ENCODE measurements around the gene AP2S1.
A peak's percentile ranks its signal among the peaks of the same experiment; 100 is the strongest.

The AP2S1 gene

DNA sequence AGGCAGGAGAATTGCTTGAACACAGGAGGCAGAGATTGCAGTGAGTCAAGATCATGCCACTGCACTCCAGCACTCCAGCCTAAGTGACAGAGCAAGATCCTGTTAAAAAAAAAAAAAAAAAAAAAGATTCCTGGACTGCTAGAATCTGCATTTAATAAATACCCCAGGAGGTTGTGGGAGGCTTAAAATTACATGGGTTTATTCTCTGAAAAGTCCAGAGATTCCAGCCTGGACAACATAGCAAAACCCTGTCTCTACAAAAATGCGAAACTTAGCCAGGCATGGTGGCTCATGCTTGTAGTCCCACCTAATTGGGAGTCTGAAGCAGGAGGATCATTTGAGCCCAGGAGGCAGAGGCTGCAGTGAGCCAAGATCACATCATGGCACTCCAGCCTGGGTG is 52.8 kb downstream of the AP2S1 start:
- Histone ChIP-seq H3K4me3 (ENCODE audit: low read length) (no peak overlapping the region), H3K4me1 (ENCODE audit: insufficient read depth, low read length) (no peaks in the 10 kb centered on the region), H3K9me3 (ENCODE audit: insufficient read depth, low read depth, low read length) (no peaks in the 10 kb centered on the region), H3K27me3 (ENCODE audit: insufficient read depth, low read length) (no peaks in the 10 kb centered on the region; the same call in 1 of the 2 replicates), H3K9ac (ENCODE audit: low read depth, low read length) (no peak overlapping the region), H3K27ac (ENCODE audit: low read depth, low read length) (no peak overlapping the region), H3K36me3 (ENCODE audit: insufficient read depth, low read length) (no peaks in the 10 kb centered on the region)
- 88% methylated on average over 1 of the region's 1 CpG for WGBS

DNA sequence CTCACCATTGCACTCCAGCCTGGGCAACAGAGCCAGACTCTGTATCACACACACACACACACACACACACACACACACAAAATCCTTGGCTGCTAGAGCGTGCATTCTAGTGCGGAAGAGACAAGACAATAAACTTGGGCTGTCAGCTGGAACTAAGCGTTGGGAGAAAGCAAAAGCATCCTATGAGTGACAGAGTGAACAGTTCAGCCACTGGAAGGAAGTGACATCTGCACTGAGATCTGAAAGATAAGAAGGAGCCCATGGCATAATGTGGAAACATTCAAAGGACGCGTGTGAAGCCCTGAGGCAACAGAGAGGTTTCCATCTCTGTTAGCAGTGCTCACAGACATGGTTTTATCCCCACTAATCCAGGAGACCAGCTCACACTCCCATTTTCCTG is 58.7 kb downstream of the AP2S1 start:
- Histone ChIP-seq H3K27ac (ENCODE audit: low read depth, low read length) (no peak overlapping the region), H3K9ac (ENCODE audit: low read depth, low read length) (no peak overlapping the region), H3K36me3 (ENCODE audit: insufficient read depth, low read length) (no peaks in the 10 kb centered on the region), H3K4me1 (ENCODE audit: insufficient read depth, low read length) (no peaks in the 10 kb centered on the region), H3K9me3 (ENCODE audit: insufficient read depth, low read depth, low read length) (no peaks in the 10 kb centered on the region), H3K4me3 (ENCODE audit: low read length) (no peak overlapping the region), H3K27me3 (ENCODE audit: insufficient read depth, low read length) (peaks cover 3% of the 10 kb centered on the region)
- WGBS: 92% methylated on average over 5 of the region's 5 CpGs

- 93% methylated on average over 8 of the region's 8 CpGs for WGBS
- Histone ChIP-seq H3K4me1 (ENCODE audit: insufficient read depth, low read length) (no peaks in the 10 kb centered on the region; the same call in 1 of the 2 replicates), H3K4me3 (ENCODE audit: low read length) (no peak overlapping the region), H3K9ac (ENCODE audit: low read depth, low read length) (no peak overlapping the region), H3K27me3 (ENCODE audit: insufficient read depth, low read length) (peaks cover 3% of the 10 kb centered on the region; the same call in 1 of the 2 replicates), H3K27ac (ENCODE audit: low read depth, low read length) (no peak overlapping the region), H3K9me3 (ENCODE audit: insufficient read depth, low read depth, low read length) (no peaks in the 10 kb centered on the region), H3K36me3 (ENCODE audit: insufficient read depth, low read length) (peaks cover 11% of the 10 kb centered on the region; the same call in 1 of the 2 replicates)
These were observed 61.3 kb downstream of the AP2S1 start for GRCh38 chr19:46789371-46789770.

- peak overlapping the region; percentile 14; the same call in 1 of the 2 replicates for H3K4me3 ChIP-seq (ENCODE audit: low read length)
- H3K9me3 ChIP-seq (ENCODE audit: insufficient read depth, low read depth, low read length): no peaks in the 10 kb centered on the region
- peaks cover 3% of the 10 kb centered on the region; the same call in 1 of the 2 replicates for H3K27me3 ChIP-seq (ENCODE audit: insufficient read depth, low read length)
- peaks cover 2% of the 10 kb centered on the region for H3K4me1 ChIP-seq (ENCODE audit: insufficient read depth, low read length)
- 42% methylated on average over 9 of the region's 9 CpGs for WGBS
- peaks cover 13% of the 10 kb centered on the region for H3K36me3 ChIP-seq (ENCODE audit: insufficient read depth, low read length)
- no peak overlapping the region for H3K27ac ChIP-seq (ENCODE audit: low read depth, low read length)
- H3K9ac ChIP-seq (ENCODE audit: low read depth, low read length): no peak overlapping the region
These were observed 61.7 kb downstream of the AP2S1 start for GRCh38 chr19:46788968-46789338.

GRCh38 chr19:46788262-46788967 is 62.2 kb downstream of the AP2S1 start, which contains the start of gene SLC1A5:
Gene SLC1A5 (minus strand): TSS chr19:46788594. CDS start chr19:46787965, 629 bp downstream.
- Histone ChIP-seq H3K27ac (ENCODE audit: low read depth, low read length) (peak within 1 kb of the TSS; percentile 92), H3K36me3 (ENCODE audit: insufficient read depth, low read length) (peaks cover 19% of the 10 kb centered on the region), H3K27me3 (ENCODE audit: insufficient read depth, low read length) (peaks cover 3% of the 10 kb centered on the region; the same call in 1 of the 2 replicates), H3K4me3 (ENCODE audit: low read length) (peak within 1 kb of the TSS; percentile 100), H3K9me3 (ENCODE audit: insufficient read depth, low read depth, low read length) (no peaks in the 10 kb centered on the region), H3K4me1 (ENCODE audit: insufficient read depth, low read length) (peaks cover 3% of the 10 kb centered on the region), H3K9ac (ENCODE audit: low read depth, low read length) (peak within 1 kb of the TSS; percentile 96)
- under 1% methylated on average over 46 of the region's 46 CpGs for WGBS
